GM19099 (cell line): ENCODE measurements around the gene RASGRF2.

ENCODE experiments used
- POLR2A ChIP-seq: IDR thresholded peaks from 3 replicates; pipeline ENCODE4 v1.6.1; 2011; ENCODE audit warnings: low read depth; ENCODE audit not compliant: insufficient read length; ENCODE audit errors: extremely low read depth

RASGRF2 gene

GRCh38 chr5:80933036-80933435 is 27.1 kb upstream of the RASGRF2 start:
- no peak for TF ChIP-seq POLR2A

- no peak for TF ChIP-seq POLR2A
Observed at GRCh38 chr5:80934751-80935150, 25.4 kb upstream of the RASGRF2 start.

GRCh38 chr5:80935811-80936385 is 24.3 kb upstream of the RASGRF2 start:
- TF ChIP-seq POLR2A = no peak

GRCh38 chr5:80936881-80937280 is 23.3 kb upstream of the RASGRF2 start:
- no peak for TF ChIP-seq POLR2A

GRCh38 chr5:80937584-80938356 is 22.4 kb upstream of the RASGRF2 start:
- no peak for TF ChIP-seq POLR2A

- no peak for TF ChIP-seq POLR2A
Observed at GRCh38 chr5:80941496-80941895, 18.7 kb upstream of the RASGRF2 start.

GRCh38 chr5:80951366-80951765 is 8.8 kb upstream of the RASGRF2 start:
- no peak for TF ChIP-seq POLR2A

GRCh38 chr5:80953587-80953986 is 6.6 kb upstream of the RASGRF2 start:
- TF ChIP-seq POLR2A = no peak

- no peak for TF ChIP-seq POLR2A
Observed at GRCh38 chr5:80955082-80955590, 5.0 kb upstream of the RASGRF2 start.

- TF ChIP-seq POLR2A = no peak
Observed at GRCh38 chr5:80956272-80956671, 3.9 kb upstream of the RASGRF2 start.

- TF ChIP-seq POLR2A = no peak
Observed at GRCh38 chr5:80957031-80957761, 3.0 kb upstream of the RASGRF2 start.

- no peak for TF ChIP-seq POLR2A
Observed at GRCh38 chr5:80958616-80959015, 1.5 kb upstream of the RASGRF2 start.

GRCh38 chr5:80959138-80959537 is 1.0 kb upstream of the RASGRF2 start:
- TF ChIP-seq POLR2A = no peak

GRCh38 chr5:80960531-80961375 is 590 bp downstream of the RASGRF2 start:
- no peak for TF ChIP-seq POLR2A
